H7 (cell line): ENCODE measurements around the gene DEPDC1B. TPM values are rescaled to one million over a fixed set of nuclear protein-coding genes. Genes with fewer than 3 reads are reported as not detected.
"Not testable (repeated sequence)": the region's sequence is repeated elsewhere in the genome, so short reads cannot be mapped to it uniquely, and the experiment has no call there.

Experiments
- DNase-seq: peaks from one replicate; pipeline ENCODE4 v3.0.0; 2012
- H3K27me3 ChIP-seq: 2 replicates; pipeline ENCODE4 v1.6.0; 2011; ENCODE audit warnings: mild to moderate bottlenecking, low read length; ENCODE audit not compliant: control insufficient read depth, insufficient read depth
- H3K36me3 ChIP-seq: replicated peaks from 2 replicates; pipeline ENCODE4 v1.5.1; 2011; ENCODE audit warnings: low read length; ENCODE audit not compliant: control insufficient read depth, insufficient read depth
- H3K4me3 ChIP-seq: 2 replicates; pipeline ENCODE4 v1.5.1; 2011; ENCODE audit warnings: low read depth, mild to moderate bottlenecking, control low read depth, low read length, moderate library complexity; ENCODE audit not compliant: insufficient read depth
- total RNA-seq: library from RNA; depleted of rRNA; stranded (reverse); fragments of >200 nt; shearing (Covaris generic); gene quantifications from 2 replicates; pipeline ENCODE4 v1.2.3, GENCODE V29; 2014

DEPDC1B gene
- total RNA-seq, 1 experiment from 2014 or later = 38.7 TPM

DNA sequence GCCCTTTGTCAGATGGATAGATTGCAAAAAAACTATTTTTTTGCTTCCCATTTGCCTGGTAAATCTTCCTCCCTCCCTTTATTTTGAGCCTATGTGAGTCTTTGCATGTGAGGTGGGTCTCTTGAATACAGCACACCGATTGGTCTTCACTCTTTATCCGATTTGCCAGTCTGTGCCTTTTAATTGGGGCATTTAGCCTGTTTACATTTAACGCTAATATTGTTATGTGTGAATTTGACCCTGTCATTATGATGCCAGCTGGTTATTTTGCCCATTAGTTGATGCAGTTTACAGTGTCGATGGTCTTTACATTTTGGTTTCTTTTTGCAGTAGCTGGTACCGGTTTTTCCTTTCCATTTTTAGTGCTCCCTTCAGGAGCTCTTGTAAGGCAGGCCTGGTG lies 13.0 kb upstream of the DEPDC1B start:
- DNase-seq = no peak
- no peaks in the 10 kb centered on the region for H3K36me3 ChIP-seq
- H3K27me3 ChIP-seq = no peaks in the 10 kb centered on the region

DNA sequence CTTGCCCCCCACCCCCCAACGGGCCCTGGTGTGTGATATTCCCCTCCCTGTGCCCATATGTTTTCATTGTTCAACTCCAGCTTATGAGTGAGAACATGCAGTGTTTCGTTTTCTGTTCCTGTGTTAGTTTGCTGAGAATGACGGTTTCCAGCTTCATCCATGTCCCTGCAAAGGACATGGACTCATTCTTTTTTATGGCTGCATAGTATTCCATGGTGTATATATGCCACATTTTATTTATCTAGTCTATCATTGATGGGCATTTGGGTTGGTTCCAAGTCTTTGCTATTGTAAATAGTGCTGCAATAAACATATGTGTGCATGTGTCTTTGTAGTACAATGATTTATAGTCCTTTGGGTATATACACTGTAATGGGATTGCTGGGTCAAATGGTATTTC lies 11.9 kb upstream of the DEPDC1B start:
- DNase-seq, H3K27me3 ChIP-seq, H3K4me3 ChIP-seq, H3K36me3 ChIP-seq: not testable (repeated sequence)

More for the DNA sequence above, 13.0 kb upstream of the DEPDC1B start:
- no peak overlapping the region for H3K4me3 ChIP-seq

DNA sequence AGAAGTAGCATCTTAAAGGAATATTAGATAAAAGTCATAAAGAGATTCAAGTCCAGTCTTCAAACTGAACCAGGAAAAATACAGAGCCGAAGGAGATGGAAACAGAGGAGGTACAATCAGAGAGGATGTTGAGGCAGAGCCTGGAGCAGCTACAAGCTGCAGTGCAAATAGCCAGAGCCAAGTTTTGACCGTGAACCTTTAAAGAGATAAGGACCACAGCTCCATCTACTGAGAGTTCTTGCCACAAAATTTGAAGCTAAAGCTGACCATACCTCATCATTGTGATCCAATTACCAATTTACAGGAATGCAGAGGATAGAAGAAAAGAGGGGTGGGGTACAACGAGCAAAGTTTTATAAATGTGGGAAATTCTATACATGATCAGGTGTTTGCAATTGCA lies 10.4 kb upstream of the DEPDC1B start:
- no peaks in the 10 kb centered on the region; the same call in 1 of the 2 replicates for H3K27me3 ChIP-seq
- no peak for DNase-seq

DNA sequence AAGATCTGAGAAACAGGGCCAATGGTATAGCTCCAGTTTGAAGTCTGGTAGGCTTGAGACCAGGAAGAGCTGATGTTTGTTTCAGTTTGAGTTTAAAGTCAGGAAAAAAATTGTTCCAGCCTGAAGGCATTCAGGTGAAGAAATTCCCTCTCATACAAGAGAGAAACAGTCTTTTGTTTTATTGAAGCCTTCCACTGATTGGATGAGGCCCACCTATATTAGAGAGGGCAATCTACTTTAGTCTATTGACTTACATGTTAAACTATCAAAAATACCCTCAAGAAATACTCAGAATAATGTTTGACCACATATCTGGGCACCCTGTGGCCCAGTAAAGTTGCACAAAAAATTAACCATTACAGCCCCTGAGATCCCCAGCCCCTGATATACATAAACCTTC lies 5.2 kb upstream of the DEPDC1B start:
- Histone ChIP-seq H3K4me3 (no peak overlapping the region), H3K36me3 (no peaks in the 10 kb centered on the region), H3K27me3 (no peaks in the 10 kb centered on the region; the same call in 1 of the 2 replicates)
- DNase-seq = no peak

More for the DNA sequence above, 10.4 kb upstream of the DEPDC1B start:
- Histone ChIP-seq H3K36me3 (no peaks in the 10 kb centered on the region), H3K4me3 (no peak overlapping the region)

DNA sequence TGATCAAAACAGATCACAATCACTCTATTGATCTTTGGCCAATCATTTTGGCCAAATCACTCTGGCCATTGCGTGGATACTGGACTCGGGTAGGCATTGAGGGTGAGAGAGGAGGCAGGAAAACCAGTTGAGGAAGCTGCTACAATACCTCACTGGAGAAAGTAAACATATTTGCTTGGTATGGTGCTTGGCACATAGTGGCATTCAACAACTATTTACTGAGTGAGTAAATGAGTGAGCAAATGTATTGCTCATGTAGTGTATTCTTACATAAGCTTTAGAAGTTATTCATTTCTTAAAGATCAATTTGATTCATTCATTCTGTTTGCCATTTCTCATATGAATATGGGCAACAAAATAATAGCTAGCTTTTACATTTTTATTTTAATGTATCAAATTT lies 4.0 kb upstream of the DEPDC1B start:
- DNase-seq = no peak
- H3K27me3 ChIP-seq = no peaks in the 10 kb centered on the region; the same call in 1 of the 2 replicates
- no peak overlapping the region for H3K4me3 ChIP-seq
- H3K36me3 ChIP-seq = no peaks in the 10 kb centered on the region

DNA sequence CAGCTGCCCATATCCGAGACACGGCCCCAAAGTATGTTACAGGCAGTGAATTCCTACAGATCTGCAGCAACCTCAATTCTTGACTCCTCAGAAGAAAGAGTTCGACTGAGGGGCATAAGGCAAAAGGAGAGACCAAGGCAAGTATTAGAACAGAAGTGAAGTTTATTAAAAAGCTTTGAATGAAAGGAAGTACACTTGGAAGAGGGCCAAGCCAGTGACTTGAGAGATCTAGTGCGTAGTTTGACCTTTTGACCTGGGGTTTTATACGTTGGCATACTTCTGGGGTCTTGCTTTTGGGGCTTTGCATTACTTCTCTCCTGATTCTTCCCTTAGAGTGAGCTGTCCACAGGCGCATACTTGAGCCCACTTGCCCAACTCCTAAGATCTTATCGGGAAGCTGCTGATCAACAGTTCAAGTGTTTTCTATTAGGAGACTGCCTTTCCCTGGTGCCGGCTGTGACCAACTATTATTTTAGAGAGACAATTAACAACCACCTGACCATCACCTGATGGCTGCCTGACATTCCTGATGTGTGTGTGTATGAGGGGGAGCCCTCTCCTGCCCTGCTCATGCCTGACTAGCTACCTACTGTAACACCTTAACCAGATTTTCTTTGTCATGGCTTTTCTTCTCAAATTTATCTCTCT lies 1.5 kb upstream of the DEPDC1B start:
- no peak for DNase-seq
- Histone ChIP-seq H3K4me3 (no peak overlapping the region), H3K36me3 (no peaks in the 10 kb centered on the region), H3K27me3 (no peaks in the 10 kb centered on the region; the same call in 1 of the 2 replicates)

DNA sequence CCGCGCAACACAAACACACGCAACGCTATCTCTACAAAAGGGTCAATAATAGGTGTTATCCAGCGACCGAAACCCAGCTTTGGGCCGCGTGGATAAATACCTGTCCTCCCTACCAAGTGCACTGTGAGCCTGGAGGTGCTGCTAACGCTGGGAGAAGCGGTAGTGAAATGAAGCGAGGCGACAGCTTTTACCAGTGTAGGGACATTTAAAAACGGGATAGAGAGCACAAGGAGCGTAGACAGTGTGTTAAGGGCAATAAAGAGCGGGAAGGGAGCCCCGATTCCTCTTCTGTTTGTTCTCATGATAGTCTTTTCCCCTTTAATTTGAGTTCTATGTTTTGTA lies 421 bp upstream of the DEPDC1B start:
- DNase-seq = no peak
- no peaks in the 10 kb centered on the region; the same call in 1 of the 2 replicates for H3K27me3 ChIP-seq
- peak overlapping the region; percentile 88 for H3K4me3 ChIP-seq
- H3K36me3 ChIP-seq = no peaks in the 10 kb centered on the region; the same call in 1 of the 2 replicates

DNA sequence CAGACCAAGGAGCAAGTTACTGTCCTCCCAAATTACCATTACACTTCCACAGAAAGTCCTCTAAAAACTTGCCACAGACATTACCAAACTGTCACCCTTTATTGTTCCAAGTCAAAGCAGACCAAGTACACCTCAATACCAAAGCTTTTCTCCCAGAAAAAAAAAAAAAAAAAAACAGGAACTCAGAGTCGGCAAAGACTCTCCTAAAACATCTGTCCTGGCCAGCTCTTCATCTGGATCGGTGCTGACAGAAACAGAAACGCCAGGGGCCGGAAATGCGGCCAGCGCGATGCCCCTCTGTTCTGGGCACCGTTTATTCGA lies 718 bp downstream of the DEPDC1B start:
- no peaks in the 10 kb centered on the region; the same call in none of the 2 replicates for H3K36me3 ChIP-seq
- DNase-seq = no peak
- H3K27me3 ChIP-seq = no peaks in the 10 kb centered on the region; the same call in 1 of the 2 replicates
- H3K4me3 ChIP-seq = peak overlapping the region; percentile 88

DNA sequence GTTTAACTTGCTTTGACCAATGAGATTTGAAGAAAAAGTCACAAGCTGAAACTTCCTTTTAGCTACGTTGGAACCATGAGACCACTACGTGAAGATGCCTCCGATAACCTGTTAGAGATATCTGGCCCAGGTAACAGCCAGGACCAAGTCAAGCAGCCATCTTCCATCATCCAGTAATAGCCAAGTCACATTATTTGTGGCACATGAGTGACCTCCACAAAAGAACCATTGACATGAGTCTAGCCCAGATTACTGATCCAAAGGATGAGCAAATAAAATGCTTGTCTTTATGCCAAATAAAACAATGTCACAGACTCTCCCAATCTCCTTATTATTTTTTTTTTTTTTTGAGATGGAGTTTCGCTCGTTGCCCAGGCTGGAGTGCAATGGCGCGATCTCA lies 1.6 kb downstream of the DEPDC1B start:
- Histone ChIP-seq H3K36me3 (no peaks in the 10 kb centered on the region; the same call in none of the 2 replicates), H3K4me3 (no peak overlapping the region), H3K27me3 (no peaks in the 10 kb centered on the region; the same call in 1 of the 2 replicates)
- DNase-seq = no peak

DNA sequence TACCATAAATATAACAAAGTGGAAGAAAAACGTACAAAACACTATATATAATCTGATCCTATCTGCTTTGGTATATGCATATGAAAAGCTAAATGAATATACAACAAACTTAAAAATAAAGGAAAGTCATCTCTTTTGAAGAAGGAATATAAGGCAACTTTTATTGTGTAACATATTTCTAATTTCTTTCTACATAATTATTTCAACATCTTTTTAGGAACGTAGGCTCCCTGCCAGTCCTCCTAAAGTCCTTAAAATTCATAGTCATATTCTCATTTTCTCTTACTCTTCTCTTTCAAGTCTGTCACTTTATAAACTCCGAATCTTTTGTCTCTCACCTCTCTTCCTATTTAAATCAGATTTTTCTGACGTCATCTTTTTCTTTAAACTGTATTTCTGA lies 9.6 kb downstream of the DEPDC1B start:
- H3K36me3 ChIP-seq = peaks cover 7% of the 10 kb centered on the region
- no peak for DNase-seq
- no peak overlapping the region for H3K4me3 ChIP-seq
- no peaks in the 10 kb centered on the region for H3K27me3 ChIP-seq

DNA sequence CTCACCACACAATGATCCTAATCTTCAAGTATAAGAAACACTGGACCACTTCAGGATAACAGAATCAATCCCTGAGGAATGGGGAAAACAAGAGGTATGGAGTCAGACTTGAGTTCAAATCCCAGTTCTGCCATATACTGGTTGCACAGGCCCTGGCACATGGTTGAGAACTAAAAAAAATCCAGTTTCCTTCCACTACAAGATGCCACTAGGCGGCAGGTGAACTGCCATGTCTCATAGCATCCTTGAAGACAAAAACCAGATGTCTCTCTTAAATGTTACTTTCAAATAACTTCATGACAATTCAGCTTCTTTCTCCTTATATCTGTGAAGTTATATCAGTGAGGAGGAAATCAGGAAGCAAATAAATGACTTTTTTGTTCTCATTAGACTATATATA lies 11.0 kb downstream of the DEPDC1B start:
- no peak for DNase-seq
- Histone ChIP-seq H3K4me3 (no peak overlapping the region), H3K27me3 (no peaks in the 10 kb centered on the region), H3K36me3 (peaks cover 9% of the 10 kb centered on the region)

DNA sequence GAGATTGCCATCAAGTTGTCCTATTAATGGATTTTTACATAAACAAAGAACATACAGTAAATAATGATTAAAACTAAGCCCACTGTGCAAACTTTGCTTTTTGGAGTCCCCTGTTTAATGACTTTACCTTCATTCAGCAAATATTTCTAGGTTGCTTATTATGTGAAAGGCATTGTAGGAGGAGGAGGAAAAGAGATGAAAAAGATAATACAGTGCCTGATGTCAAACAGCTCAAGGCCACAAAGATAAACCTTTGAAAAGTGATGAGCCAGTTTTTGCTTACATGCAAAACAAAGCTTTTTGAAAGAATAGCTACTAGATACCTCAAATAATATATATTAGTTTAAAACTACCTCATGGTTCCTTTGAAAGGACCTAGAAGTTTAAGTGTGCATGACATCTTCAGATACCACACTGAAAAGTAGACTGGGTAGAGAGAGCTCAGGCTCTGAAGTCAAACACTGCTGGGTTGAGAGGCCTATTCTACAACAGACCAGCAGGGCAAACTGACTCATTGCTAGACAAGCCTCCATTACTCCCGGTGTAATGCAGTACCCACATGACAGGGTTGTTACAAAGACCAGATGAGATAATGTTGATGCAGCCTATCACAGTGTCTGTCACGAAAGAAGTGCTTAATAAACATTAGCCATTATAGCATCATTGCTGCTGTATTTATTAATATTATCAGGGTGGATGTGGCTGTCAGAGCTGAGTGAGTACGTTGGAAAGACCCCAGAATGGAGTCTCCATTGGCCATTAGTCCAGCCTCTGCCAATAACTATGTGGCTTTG lies 11.8 kb downstream of the DEPDC1B start:
- H3K27me3 ChIP-seq = no peaks in the 10 kb centered on the region
- H3K36me3 ChIP-seq = peaks cover 9% of the 10 kb centered on the region
- no peak overlapping the region for H3K4me3 ChIP-seq
- DNase-seq = no peak

DNA sequence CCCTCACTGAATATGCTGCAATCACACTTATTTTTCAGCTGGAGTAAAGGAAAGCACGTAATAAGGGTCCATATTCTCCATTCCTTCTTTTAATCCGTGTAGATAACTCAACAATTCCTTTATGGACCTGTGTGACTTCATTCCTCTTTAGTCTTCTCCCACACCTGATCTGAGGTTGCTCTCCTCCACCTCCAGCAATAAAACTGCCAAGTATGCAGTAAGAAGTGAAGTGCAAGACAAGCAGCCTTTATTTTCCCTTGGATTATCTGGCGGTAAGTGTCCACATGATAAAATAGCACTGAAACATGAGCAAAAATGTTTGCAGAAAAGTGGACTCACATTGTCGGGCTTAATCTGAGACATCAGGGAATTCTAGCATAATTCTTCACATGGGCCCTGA lies 13.8 kb downstream of the DEPDC1B start:
- no peak for DNase-seq
- no peak overlapping the region for H3K4me3 ChIP-seq
- peaks cover 9% of the 10 kb centered on the region for H3K36me3 ChIP-seq
- H3K27me3 ChIP-seq = no peaks in the 10 kb centered on the region

DNA sequence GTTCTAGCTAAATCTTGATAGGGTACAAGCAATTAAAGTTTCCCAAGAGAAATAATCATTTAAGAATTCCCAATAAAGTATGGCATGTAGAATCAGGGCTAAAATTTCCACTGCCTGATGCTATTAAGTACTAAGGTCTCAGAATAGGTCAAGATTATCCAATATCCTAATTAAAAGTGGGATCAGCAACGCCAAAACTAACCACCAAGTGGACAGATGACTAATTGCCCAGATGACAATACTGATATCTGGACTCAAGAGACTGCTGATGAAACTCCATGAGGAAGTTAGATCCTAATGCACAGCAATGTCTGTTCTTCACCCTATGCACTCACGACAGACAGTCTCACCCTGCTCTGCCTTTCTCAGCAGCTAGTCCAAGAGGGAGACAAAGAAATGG lies 14.3 kb downstream of the DEPDC1B start:
- Histone ChIP-seq H3K36me3 (peaks cover 9% of the 10 kb centered on the region), H3K4me3 (no peak overlapping the region), H3K27me3 (no peaks in the 10 kb centered on the region)
- DNase-seq = no peak

DNA sequence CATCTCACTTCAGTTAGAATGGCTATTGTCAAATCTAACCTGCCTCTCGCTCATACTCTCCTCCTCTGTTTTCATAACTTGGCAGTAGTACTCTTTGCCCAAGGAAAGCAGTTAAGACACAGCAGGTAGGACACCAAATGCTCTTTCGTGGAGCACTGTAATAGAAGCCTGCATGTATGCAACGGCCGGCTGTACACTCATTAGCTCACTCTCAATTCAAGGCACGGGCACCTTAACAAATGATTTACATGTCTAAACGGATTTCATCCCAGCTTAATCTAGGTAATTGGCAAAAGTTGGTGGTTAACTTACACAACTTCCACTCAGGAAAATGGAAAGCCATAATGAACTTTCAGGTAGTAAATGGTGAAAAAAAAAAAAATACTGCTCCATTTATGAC lies 14.9 kb downstream of the DEPDC1B start:
- no peaks in the 10 kb centered on the region for H3K27me3 ChIP-seq
- no peak for DNase-seq
- H3K36me3 ChIP-seq = peaks cover 9% of the 10 kb centered on the region
- no peak overlapping the region for H3K4me3 ChIP-seq
